Measurements from ENCODE around the gene RBM12.

The RBM12 gene

DNA sequence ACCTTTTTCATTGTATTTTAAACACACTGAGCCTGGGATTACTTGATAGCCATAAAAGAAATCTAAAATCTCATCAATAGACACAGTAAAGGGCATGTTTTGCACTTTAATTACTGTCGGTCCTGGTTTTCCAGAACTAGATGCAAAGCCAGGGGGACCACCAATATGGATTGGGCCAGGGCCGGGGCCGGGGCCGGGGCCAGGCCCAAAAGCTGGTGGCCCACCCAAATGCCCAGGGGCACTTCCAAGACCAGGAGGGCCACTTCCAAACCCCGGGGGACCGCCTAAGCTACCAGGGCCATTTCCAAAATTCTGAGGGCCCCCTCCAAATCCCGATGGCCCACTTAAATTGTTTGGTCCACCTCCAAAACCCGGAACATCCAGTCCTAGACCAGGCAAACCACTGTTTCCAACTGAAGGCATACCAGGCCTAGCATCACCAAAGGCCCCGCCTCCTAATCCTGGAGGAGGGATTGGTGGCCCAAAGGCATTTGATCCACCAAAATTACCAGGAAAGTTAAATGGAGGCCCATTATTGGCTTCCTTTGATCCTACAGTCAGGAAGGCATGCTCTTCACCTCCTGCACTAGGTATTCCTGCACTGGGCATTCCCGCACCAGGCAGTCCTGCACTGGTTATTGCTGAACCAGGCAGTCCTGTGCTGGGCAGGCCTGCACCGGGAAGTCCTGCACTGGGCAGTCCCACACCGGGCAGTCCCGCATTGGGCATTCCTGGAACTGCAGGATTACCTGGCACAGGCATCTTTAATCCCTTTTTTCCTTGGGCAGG, 11.9 kb downstream of the RBM12 start:
- no peak for DNase-seq

DNA sequence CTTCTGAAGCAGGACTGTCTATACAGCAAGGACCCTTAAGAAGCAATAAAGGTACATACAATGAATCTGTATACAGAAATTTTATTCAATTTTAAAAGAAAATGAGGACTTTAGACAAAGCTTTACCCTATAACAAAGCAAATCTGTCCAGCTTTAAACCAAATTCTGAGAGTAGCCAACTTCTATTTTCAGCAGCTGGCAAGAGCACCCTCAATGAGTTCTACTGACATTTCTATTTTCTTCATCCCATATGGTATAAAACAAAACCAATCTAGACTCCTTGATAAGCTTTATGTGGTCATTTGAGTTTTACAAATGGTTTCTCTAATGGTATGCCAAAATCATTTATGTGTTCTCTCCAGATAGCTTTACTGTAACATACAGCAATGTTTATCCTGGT, 12.7 kb downstream of the RBM12 start:
- DNase-seq: no peak

DNA sequence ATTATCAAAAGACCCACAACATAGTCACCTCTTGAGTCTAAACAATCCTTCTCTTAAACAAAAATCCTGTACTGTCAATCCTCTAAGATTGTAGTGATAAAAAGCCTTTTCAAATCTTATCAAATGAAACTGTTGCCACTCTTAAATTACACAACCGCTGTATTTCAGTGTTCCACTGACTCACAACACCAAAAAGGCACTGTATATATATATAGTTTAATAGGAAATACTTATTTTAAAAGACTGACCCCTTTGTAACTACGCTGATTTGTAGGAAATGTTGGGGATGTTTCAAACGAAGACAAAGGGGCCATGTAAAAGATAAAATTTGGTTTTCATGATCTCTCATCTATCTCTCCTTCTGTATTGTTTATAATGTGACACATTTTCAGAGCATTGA, 14.1 kb downstream of the RBM12 start:
- DNase-seq: no peak

DNA sequence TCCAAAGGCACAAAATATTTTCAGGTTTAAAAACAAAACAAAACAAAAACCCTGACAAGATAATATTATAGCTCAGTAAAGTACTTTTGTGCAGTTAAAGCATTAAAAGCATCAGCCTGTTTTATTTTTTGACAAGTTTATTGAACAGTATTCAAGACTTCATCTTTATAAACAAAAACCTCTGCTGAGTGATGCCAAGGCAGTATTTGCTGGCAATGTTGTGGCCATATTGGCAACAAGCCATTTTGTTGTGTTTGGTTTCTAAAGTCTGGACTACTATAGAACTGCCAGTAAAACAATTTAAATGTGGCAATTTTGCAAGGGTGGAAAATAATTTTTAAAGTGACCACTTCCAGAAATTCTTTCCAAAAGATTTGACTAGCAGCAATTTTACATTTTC, 15.9 kb downstream of the RBM12 start:
- DNase-seq: no peak

DNA sequence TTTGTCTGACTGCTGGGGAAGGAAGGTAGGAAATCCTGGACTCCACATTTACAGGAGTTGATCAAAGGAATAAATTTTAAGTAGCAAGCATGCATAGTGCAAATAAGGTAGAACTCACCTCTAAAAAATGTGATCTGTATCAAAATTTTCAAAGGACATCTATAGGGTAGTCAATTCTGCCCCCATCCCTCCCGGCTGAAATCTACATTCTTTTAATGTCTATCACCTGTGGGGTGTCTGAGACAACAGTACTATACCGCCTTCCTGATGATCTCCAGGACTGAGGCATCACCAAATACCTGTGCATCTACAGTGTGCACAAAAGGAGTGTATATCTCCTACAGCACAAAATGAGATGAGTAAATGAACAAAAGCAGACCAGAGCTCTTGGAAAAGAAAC, 19.9 kb downstream of the RBM12 start:
- DNase-seq: no peak

DNA sequence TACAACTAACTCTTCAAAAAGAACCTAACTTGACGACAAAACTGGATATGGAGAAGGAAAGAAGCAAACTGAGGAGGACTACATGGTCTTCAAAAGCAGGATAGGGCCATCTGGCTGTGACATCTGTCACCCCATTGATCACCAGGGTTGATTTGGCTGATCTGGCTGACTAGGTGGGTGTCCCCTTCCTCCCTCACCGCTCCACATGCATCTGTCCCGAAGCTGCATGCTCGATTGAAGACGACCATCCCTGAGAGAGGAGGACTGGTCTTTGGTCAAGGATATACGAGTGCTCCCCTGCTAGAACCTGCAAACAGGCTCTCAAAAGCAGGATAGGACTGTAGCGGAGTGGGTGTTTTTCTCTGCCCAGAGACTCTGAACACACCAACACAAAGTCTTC, 21.7 kb downstream of the RBM12 start:
- DNase-seq: no peak

DNA sequence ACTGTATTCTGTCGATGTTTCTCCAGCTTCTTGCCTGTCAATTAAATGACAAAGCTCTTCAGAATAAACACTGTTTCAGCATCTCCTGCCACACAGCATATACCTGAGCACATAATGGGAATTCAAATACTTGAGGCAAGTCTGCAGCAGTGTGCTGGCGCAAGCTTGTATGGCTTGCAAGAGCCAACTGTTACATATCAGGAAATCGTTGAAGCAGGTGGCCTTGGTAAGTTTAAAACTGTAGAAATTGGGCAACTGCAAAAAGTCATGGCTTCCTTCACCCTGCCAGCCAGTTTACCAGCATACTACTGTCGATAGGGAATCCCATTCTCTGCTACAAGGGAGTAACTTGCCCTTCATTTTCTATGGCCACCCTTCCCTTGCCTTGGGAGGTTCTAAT, 23.0 kb downstream of the RBM12 start:
- DNase-seq: peak; percentile 60 to 64

DNA sequence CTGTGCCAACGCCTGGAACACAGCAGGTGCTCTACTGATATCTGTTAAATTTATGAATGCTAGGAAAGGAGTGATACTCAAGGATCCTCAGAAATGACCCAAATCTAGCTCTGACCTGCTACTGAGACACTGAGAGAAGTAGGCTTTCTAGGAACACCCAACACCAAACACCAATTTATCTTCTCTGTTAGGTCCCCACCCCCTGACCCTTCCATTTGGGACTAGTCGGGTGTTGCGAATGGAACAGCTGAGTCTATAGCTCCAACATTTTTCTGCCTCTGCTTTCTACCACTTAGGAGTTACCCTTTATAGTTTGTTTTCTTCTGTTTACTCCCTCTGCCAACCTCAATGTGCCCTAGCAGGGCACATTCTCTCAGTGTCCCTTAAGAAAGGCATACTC, 24.0 kb downstream of the RBM12 start:
- DNase-seq: no peak

DNA sequence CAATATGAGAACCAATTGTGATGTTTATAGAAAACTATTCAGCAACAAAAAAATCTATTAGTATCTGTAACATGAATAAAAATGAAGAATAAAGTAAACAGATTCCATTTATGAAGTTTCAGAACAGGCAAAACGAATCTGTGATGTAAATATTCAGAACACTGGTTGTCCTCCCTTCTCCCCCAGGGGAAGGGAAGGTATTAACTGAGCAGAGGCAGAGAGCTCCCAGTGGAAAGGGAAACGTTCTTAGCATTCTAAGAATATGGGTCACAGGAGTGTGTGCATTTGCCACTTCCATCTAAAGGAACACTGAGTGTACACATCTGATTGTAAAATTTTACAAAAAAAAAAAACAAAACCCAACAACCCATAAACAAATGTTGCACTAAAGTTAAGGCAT, 25.9 kb downstream of the RBM12 start:
- no peak for DNase-seq

DNA sequence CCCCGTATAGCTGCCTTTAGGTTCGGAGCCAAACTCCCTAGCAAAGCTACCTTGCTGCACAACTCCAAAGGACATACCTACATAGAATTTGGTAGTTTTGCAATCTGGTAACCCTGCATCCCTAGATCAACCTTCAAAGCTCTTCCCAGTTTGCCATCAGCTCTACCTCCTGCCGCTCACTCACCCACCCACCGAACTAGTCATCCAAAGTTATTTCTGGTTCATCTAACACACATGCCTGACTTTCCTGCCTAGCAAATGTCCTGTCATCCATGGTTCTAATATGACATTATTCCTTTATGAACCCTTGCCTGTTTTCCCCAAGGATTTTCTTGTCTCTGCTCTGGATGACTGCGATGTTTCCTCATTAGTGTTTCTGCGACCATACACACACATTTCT, 27.4 kb downstream of the RBM12 start:
- no peak for DNase-seq

DNA sequence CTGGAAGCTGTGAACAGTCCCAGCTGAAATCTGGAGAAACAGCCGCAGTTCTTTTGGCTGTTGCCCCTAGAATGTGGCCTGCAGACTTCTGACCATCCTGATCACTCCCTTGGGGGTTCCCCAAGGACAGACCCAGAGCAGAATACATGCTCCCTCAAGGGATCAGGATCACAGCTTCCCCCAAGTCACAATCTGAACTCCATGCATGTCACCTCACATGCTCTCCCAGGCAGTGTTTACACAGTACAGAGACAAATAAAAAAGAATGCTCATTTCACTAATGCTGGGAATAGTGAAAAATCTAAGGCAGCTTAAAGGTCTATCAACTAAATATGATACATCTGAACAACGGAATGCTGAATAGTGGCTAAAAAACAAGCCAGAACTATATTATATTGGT, 28.6 kb downstream of the RBM12 start:
- DNase-seq: no peak

DNA sequence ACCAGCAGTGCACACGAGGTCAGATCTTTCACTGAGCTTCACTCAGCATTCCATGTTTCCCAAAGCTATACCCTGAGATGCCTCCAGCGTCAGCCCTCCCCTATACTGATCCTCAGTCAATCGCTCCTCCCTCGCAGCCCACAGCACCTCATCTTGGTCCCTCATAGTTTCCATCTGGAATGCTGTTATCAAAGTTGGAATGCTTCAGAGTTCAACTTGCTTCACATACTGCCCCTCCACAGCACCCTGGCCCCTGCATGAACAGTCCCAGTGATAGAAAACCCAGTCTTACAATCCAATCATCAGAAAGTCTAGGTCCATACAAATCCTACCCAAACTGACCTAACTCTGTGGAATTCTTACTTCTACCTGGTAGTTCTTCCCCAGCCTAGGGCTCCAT, 29.0 kb downstream of the RBM12 start:
- DNase-seq: no peak

DNA sequence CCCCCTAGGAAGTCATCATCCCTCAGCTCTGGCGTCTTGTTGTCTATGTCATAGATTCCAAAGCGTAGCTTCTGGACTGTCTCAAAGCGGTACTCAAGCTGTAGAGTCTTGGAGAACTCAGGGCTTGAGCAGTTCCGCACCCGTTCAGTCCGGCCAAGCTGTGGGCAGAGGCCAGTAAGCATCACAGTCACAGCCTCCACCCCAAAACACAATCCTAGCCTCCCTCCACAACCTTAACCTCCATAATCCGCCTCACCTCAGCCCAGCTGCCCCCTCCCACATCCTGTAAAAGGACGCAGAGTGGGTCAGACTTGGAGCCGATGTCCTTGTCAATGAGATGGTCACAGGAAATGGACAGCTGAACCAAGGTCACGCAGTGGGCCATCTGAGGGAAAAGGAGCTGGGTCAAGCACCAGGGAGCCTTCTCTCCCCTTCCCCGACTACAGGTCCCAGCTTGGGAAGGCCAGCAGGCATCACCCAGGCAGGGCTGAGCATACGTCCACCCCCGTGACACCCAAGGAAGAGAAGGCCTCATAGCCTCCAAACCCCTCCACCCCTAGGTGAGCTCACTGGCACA, 32.1 kb downstream of the RBM12 start:
- DNase-seq: no peak

DNA sequence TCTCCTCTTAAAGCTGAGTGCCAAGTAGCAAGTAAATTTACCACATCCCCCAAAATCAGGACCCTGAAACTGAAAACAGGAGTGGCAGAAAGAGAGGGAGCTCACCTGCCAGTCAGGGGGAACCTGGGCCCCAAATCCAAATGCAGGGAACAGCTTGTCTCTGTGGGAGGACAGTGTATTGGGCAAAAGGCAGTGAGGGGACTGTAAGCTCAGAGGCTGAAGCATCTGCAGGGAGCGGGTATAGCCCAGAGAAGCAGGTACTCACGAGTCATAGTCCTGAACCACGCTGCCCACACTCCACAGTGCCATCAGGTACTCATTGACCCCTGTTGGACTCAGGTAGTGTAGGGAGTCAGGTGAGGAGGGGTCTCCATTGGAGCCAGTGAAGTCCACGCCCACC, 34.1 kb downstream of the RBM12 start:
- DNase-seq: no peak

DNA sequence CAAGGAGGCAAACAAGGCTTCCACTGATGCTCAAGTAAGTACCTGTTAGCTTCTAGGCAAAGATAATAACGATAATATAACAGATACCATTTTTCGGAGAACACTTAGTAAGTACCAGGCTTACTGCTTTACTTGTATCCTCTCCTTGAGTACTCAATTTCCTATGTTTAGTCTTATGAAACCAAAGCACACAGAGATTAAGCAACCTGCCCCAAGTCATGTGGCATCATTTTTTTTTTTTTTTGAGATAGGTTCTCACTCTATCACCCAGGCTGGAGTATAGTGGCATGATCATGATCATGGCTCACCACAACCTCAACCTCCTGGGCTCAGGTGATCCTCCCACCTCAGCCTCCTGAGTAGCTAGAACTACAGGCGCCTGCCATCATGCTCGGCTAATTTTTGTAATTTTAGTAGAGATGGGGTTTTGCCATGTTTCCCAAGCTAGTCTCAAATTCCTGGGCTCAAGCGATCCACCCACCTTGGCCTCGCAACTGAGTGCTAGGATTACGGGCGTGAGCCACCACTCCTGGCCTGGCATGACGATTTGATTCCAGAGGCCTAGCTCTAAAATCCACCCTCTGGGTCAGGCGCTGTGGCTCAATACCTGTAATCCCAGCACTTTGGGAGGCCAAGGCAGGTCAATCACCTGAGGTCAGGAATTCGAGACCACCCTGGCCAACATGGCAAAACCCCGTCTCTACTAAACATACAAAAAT, 35.1 kb downstream of the RBM12 start:
- DNase-seq: peak; percentile 74 to 83

DNA sequence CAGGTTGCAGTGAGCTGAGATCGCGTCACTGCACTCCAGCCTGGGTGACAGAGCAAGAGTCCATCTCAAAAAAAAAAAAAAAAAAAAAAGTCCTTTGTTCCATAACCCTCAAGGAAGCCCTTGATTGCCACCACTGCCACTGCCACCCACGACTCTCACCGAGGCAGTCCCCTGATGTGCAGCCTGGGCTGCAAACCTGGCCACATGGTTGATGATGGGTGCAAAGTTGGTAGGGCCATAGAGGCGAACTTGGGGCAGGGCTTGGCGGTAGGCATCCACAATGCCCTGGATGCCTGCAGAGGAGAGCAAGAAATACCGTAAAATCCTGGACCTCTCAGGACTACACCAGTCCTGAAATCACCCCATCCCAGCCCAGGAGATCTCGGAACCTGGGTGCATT, 37.6 kb downstream of the RBM12 start:
- no peak for DNase-seq

DNA sequence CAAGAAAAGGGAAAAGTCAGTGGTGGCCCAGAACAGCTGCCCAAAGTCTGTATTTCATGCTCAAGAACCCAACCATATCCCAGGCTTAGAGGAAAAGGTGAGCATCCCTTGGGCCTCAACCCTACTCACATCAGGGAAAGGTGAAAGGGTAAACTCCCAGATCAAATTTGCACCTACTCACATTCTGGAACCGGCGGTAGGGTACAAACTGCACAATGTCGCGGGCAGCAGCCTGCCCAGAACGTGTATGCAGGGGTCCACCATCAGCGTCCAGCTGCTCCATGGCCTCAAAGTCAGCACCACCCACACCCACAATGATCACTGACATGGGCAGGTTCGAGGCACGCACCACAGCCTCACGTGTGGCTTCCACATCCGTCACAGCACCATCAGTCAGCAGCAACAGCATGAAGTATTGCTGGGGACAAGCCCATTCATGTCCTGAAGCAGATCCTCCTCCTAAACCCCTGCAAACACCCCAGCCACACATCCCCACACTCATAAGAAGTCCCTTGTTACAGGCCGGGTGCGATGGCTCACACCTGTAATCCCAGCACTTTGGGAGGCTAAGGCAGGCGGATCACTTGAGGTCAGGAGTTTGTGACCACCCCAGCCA, 38.2 kb downstream of the RBM12 start:
- DNase-seq: no peak

DNA sequence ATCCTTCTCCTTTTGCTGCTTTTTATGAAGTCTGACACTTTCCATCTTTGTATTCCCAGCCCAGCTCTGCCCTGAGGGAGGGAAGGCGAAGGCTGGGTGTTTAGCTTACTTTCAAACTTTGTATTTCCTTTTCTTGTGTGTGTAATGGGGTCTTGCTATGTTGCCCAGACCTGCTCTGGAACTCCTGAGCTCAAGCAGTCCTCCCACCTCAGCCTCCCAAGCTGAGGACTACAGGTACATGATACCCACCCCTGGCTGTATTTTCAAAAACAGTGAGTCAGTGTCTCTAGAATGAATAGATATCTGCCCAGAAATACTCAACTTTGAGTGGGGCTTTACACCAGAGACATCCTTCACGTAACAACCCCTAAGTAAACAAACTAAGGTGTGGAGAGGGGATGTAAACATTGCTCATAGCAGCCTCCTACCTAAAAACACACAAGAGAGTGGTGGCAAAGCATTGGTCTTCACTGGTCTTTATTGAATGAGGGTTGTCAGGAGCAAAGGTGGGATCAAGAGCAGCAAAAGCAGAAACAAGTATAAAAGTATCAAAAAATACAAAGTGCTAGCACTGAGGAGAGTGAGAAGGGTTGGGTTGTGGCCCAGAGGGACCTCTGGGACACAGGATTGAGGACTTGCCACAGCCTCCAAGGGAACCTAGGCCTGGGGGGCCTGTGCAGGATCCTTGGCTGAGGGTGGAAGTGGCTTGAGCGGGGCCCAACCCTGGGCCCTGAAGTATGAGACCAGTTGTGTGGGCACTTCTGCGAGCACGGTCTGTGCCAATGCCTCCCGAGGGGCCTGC, 38.9 kb downstream of the RBM12 start:
- no peak for DNase-seq

DNA sequence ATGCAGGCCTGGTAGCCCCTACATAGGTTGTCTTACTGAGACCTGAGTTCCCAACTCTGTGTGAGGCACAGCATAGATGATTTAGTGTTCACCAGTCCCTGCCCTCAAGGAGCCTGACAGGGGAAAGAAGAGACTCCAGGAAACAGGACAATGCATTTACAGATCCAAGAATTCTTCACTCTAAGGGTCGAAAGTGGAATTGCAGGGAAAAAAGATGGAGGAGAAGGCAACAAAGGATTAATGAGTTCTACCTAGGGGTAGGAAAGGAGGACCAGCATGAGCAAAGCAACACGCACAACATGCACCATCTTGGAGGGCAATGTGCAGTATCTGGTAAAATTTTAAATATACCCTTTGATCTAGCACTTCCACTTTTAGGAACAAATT, 43.1 kb downstream of the RBM12 start:
- no peak for DNase-seq

DNA sequence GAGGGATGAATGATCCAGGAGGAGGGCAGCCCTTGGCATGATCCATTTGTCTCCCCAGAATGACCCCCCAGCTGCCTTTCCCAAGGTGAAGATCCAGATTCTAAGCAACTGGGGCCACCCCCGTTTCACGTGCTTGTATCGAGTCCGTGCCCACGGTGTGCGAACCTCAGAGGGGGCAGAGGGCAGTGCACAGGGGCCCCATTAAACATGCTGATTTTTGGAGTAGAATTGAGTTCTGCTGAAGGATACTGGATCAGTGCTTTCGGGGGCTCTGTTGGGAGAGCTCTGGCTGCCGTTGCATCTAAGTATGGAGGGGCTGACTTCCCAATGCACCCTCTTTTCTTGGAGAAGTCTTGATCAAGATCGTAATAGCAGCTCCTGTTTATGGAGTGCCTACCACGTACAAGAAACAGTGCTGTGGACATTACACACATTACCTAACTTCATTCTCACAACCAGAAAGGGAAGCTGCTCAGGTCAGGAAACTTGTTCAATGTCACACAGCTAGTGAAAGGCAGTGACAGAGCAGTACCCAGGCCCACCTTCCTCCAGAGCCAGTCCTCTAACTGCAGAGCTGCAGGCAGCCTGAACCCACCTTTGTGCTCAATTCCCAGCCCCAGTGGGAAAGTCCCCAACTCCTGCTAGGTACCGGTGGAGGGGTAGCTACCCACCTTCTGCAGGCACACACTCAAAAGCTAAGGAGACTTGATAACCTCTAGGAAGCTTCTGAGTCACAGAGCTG, 43.7 kb downstream of the RBM12 start:
- DNase-seq: no peak

DNA sequence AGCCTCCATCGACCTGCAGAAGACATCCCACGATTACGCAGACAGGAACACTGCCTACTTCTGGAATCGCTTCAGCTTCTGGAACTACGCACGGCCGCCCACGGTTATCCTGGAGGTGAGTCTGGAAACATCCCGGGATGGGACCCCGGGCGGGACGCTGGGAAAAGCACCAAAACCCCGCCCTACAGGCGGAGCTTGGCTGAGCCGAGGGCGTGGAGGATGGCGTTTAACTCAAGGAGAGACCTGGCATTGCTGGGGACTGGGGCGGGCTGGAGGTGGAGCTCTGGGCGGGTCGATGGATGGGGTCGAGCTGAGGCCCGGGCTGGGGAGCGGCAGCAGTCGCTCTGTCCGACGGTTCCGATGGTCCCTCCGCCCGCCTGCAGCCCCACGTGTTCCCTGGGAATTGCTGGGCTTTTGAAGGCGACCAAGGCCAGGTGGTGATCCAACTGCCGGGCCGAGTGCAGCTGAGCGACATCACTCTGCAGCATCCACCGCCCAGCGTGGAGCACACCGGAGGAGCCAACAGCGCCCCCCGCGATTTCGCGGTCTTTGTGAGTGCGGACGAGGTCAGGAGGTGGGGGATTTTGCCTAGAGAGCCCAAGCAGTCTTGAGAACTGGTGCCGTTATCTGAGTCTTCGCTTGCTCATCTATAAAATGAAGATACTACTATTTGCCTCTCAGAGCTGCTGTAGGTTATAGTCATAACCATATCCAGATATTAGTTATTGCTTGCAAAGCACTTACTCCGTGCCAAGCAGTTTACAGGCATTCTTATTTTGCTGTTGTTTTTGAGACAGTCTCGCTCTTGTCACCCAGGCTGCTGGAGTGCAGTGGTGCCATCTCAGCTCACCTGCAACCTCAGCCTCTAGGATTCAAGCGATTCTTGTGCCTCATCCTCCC, 45.3 kb downstream of the RBM12 start:
- peak; percentile 52 to 55 for DNase-seq

All from AML-193 (cell line).